Heart right ventricle (tissue), 16 donors: ENCODE data around the gene AMIGO3. TPM values are rescaled to one million over a fixed set of nuclear protein-coding genes. Genes with fewer than 3 reads are reported as not detected.

Experiments
- ATAC-seq, 8 donors: fragments of 200-7000 bp; cut with Tn5 transposase; one replicate each; pipeline ENCODE4 v1.9.1; 2020; ENCODE audit warnings: mild to moderate bottlenecking in 8 of 8, moderate library complexity in 8 of 8, moderate number of reproducible peaks in 1 of 8
- DNase-seq, 2 donors: peaks; one replicate each; pipeline ENCODE4 v3.0.0-alpha.2; 2020
- H3K27ac ChIP-seq, 10 donors: fragments of 200-600 bp; sonication (generic) in 2 of 10; one replicate each; pipeline versions ENCODE4 v1.5.0 to v1.8.0; 2020 to 2022; ENCODE audit warnings: mild to moderate bottlenecking in 3 of 10
- H3K27me3 ChIP-seq, 7 donors: fragments of 200-600 bp; one replicate each; pipeline ENCODE4 v1.8.0; 2021 to 2022; ENCODE audit warnings: mild to moderate bottlenecking in 2 of 7
- H3K36me3 ChIP-seq, 9 donors: fragments of 200-600 bp; sonication (generic) in 1 of 9; one replicate each; pipeline versions ENCODE4 v1.5.0 to v1.8.0; 2020 to 2022; ENCODE audit warnings: mild to moderate bottlenecking in 2 of 9
- H3K4me1 ChIP-seq, 9 donors: fragments of 200-600 bp; sonication (generic) in 1 of 9; one replicate each; pipeline versions ENCODE4 v1.5.0 to v1.8.0; 2020 to 2022; ENCODE audit warnings: mild to moderate bottlenecking in 4 of 9
- H3K4me3 ChIP-seq, 10 donors: fragments of 200-600 bp; sonication (generic) in 2 of 10; one replicate each; pipeline versions ENCODE4 v1.5.0 to v1.8.0; 2020 to 2022; ENCODE audit warnings: mild to moderate bottlenecking in 7 of 10, moderate library complexity in 2 of 10
- H3K9me3 ChIP-seq, 11 donors: fragments of 200-600 bp in 10 of 11; sonication (generic) in 2 of 11; one replicate each; pipeline versions ENCODE4 v1.5.0 to v1.8.0; 2013 to 2022; ENCODE audit warnings: mild to moderate bottlenecking in 2 of 11, control low read depth in 1 of 11, moderate library complexity in 1 of 11
- WGBS, 2 donors: extraction: QIAGEN DNeasy Blood & Tissue Kit; methylation state at CpG; one replicate each; pipeline ENCODE4 v1.1.7; 2013; ENCODE audit warnings: inconsistent platforms in 1 of 2; 5-methylcytosine and 5-hydroxymethylcytosine counted together
- intact Hi-C, 10 donors: fragments of 100-400 bp; cut with DNase I; formaldehyde crosslinking; loops; one replicate each; pipeline versions ENCODE4 v1.11.1 to v1.14.2; 2022
- polyA plus RNA-seq, 2 donors: library from polyadenylated mRNA; stranded (reverse); fragments of 200-250 nt; gene quantifications; one replicate each; pipeline ENCODE4 v1.2.3, GENCODE V29; 2013
- total RNA-seq, 10 donors: library from RNA; stranded (reverse); fragmentation: NEBNext Ultra II Directional in 3 of 10; extraction: Animal tissue kit (Norgen Biotek cat#: 25700) in 3 of 10; gene quantifications; one replicate each; pipeline versions ENCODE4 v1.2.1 to v1.2.4, GENCODE V29; 2021 to 2023
- TF ChIP-seq, protein P1 (sequence below), 9 donors: fragments of 200-600 bp; sonication (generic) in 2 of 9; IDR thresholded peaks; one replicate each; pipeline versions ENCODE4 v1.5.0 to v1.8.0; 2021 to 2022; ENCODE audit warnings: antibody characterized with exemption in 9 of 9, mild to moderate bottlenecking in 5 of 9, moderate library complexity in 1 of 9
- donor health status: Arrhythmogenic right ventricular cardiomyopathy.
- donor health status: ischemic (EF 13 %, LVEDD 7.1; RV severe dilation, severe dysfunction).
- donor health status: healthy with polysubstance abuse.
- donor health status: DM: no; HTN: yes; CAD: no.
- donor health status: DM: no; HTN: no; CAD: no.
- donor health status: ischemic (EF 25% LVEDD 6.9; RV normal size, moderate dysfunction).
- donor health status: ischemic (EF 25% LVEDD 5.7; RV mildly dilated, moderate dysfunction).
- donor health status: healthy.
- donor health status: DM: yes; HTN: yes; CAD: no.
- donor health status: Ischemic cardiomyopathy.
- donor health status: ischemic (EF 35%, LVEDD 5.7; RV mildly dilated, moderate dysfunction).
- donor health status: nonischemic (EF 11% LVEDD 7.7; RV severe dilation, severe dysfunction).
- donor health status: DM: yes; HTN: yes; CAD: no.
- donor health status: PGD.
- donor health status: ischemic (EF 29% LVEDD 5.4; RV normal size, mild dysfunction).
- donor health status: nonischemic (EF 23%, LVEDD 6.1; RV moderate dilation, normal function).

Gene AMIGO3
- total and polyA plus RNA-seq, 12 donors = 0.09 to 2.1 (median 0.97) TPM; not detected in 8

- WGBS, 2 donors = 54 to 58% methylated on average over 5 of the region's 5 CpGs
- TF ChIP-seq, protein P1, sequence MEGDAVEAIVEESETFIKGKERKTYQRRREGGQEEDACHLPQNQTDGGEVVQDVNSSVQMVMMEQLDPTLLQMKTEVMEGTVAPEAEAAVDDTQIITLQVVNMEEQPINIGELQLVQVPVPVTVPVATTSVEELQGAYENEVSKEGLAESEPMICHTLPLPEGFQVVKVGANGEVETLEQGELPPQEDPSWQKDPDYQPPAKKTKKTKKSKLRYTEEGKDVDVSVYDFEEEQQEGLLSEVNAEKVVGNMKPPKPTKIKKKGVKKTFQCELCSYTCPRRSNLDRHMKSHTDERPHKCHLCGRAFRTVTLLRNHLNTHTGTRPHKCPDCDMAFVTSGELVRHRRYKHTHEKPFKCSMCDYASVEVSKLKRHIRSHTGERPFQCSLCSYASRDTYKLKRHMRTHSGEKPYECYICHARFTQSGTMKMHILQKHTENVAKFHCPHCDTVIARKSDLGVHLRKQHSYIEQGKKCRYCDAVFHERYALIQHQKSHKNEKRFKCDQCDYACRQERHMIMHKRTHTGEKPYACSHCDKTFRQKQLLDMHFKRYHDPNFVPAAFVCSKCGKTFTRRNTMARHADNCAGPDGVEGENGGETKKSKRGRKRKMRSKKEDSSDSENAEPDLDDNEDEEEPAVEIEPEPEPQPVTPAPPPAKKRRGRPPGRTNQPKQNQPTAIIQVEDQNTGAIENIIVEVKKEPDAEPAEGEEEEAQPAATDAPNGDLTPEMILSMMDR (IDR thresholded peaks at IDR 0.05) = no peak
- intact Hi-C loops = loop anchor here in 2 of 10 donors (5.0 kb wide), 2 partner anchors 126 to 131 kb away; no protein-coding TSS in a partner anchor
- DNase-seq (no peak), ATAC-seq (no peak)
- no peaks in the 10 kb centered on the region for H3K36me3 ChIP-seq
- no peak overlapping the region for H3K27ac ChIP-seq
- H3K4me1 ChIP-seq = peaks cover 2 to 14% (median 4%) of the 10 kb centered on the region in 9 donors
- H3K9me3 ChIP-seq = no peaks in the 10 kb centered on the region
- H3K27me3 ChIP-seq = no peaks in the 10 kb centered on the region
- H3K4me3 ChIP-seq = no peak overlapping the region
Observed at GRCh38 chr3:49668414-49668797, 51.1 kb downstream of the AMIGO3 start.

DNA sequence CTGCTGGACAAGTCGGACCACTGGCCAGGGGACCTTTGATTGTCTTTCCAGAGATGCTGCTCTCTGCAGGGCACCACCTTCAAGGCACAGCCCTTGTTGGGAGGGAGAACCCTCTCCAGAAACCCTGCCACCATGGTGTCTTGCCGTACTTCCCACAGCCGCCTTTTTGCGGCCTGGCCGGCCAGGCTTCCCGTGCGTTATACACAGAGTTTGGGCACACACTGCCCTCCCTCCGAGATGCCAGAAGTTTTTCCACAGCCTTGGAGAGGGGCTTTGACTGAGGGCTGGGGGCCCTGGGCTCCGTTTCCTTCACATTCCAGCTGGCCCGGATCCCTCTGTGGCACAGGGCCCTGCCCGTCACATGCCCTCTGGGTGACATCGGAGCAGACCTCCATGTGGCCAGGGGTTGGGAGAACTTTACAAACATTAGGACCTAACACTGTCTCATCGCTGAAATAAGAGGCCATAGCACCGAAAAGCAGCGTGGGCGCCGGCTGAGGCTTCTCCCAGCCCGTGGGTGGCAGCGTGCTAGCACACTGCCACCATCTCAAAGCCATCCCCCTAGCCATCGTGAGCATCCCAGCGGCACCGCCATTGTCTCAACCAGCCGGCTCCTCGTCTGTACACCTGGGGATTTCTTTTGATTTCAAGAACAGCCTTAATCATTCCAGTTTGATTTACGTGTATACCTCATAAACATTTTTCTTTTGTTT lies 51.6 kb downstream of the AMIGO3 start:
- 85 to 86% methylated on average over 25 of the region's 25 CpGs for WGBS, 2 donors
- H3K36me3 ChIP-seq = no peaks in the 10 kb centered on the region
- H3K4me1 ChIP-seq = peaks cover 0 to 9% (median 0%) of the 10 kb centered on the region in 9 donors
- no peak overlapping the region for H3K4me3 ChIP-seq
- DNase-seq (no peak), ATAC-seq (no peak)
- TF ChIP-seq, protein P1 (IDR thresholded peaks at IDR 0.05) = no peak
- H3K27ac ChIP-seq = no peak overlapping the region
- intact Hi-C loops = loop anchor here in 2 of 10 donors (5.0 kb wide), 2 partner anchors 126 to 131 kb away; no protein-coding TSS in a partner anchor
- H3K27me3 ChIP-seq = no peaks in the 10 kb centered on the region
- no peaks in the 10 kb centered on the region for H3K9me3 ChIP-seq

Other genes starting within 250 kb of the AMIGO3 start
- 100 to 1,000 TPM; 118 to 173 (median 139) TPM for gene DAG1, start 249.4 kb downstream of the AMIGO3 start, total RNA-seq
- 10 to 100 TPM; 37.7 to 50.9 TPM for gene DAG1, start 249.4 kb downstream of the AMIGO3 start, polyA plus RNA-seq
- gene BSN, start 165.2 kb downstream of the AMIGO3 start, total RNA-seq = 1 to 10 TPM in 4 of 10 donors, under 1 TPM in 6; 0.17 to 1.4 (median 0.68) TPM
- gene BSN, start 165.2 kb downstream of the AMIGO3 start, polyA plus RNA-seq = under 1 TPM; 0.06 to 0.37 TPM
- 100 to 1,000 TPM; 101 to 140 (median 110) TPM for gene APEH, start 45.3 kb downstream of the AMIGO3 start, total RNA-seq
- 10 to 100 TPM; 18.2 to 65.7 TPM for gene APEH, start 45.3 kb downstream of the AMIGO3 start, polyA plus RNA-seq
- 1 to 10 TPM; 2.3 to 5.1 (median 3.8) TPM for gene MST1, start 30.2 kb downstream of the AMIGO3 start, total RNA-seq
- 10 to 100 TPM in 1 of 2 donors, 1 to 10 TPM in 1; 3.3 to 16.0 TPM for gene MST1, start 30.2 kb downstream of the AMIGO3 start, polyA plus RNA-seq
- 10 to 100 TPM; 41.5 to 61.8 (median 51.4) TPM for gene RNF123, start 30.1 kb downstream of the AMIGO3 start, total RNA-seq
- 10 to 100 TPM; 23.6 to 30.8 TPM for gene RNF123, start 30.1 kb downstream of the AMIGO3 start, polyA plus RNA-seq
- gene GMPPB, start 4.3 kb upstream of the AMIGO3 start, total RNA-seq = 10 to 100 TPM in 8 of 10 donors, 1 to 10 TPM in 2; 9.6 to 30.4 (median 12.9) TPM
- gene GMPPB, start 4.3 kb upstream of the AMIGO3 start, polyA plus RNA-seq = 10 to 100 TPM in 1 of 2 donors, 1 to 10 TPM in 1; 8.7 to 48.8 TPM
- gene IP6K1, start 66.9 kb upstream of the AMIGO3 start, total RNA-seq = 10 to 100 TPM; 13.7 to 24.4 (median 16.6) TPM
- gene IP6K1, start 66.9 kb upstream of the AMIGO3 start, polyA plus RNA-seq = 10 to 100 TPM in 1 of 2 donors, 1 to 10 TPM in 1; 9.0 to 12.3 TPM
- gene CDHR4, start 80.2 kb upstream of the AMIGO3 start, total RNA-seq = not detected
- under 1 TPM; 0.01 to 0.80 TPM for gene CDHR4, start 80.2 kb upstream of the AMIGO3 start, polyA plus RNA-seq
- gene INKA1, start 83.6 kb upstream of the AMIGO3 start, total RNA-seq = 1 to 10 TPM; 1.8 to 5.7 (median 2.5) TPM
- gene INKA1, start 83.6 kb upstream of the AMIGO3 start, polyA plus RNA-seq = 1 to 10 TPM; 4.2 to 8.6 TPM
- gene UBA7, start 94.3 kb upstream of the AMIGO3 start, total RNA-seq = 10 to 100 TPM; 13.1 to 47.0 (median 22.0) TPM
- 10 to 100 TPM; 12.0 to 57.6 TPM for gene UBA7, start 94.3 kb upstream of the AMIGO3 start, polyA plus RNA-seq
- gene TRAIP, start 136.9 kb upstream of the AMIGO3 start, total RNA-seq = 1 to 10 TPM in 7 of 10 donors, under 1 TPM in 3; 0.20 to 2.4 (median 1.4) TPM
- gene TRAIP, start 136.9 kb upstream of the AMIGO3 start, polyA plus RNA-seq = 1 to 10 TPM in 1 of 2 donors, under 1 TPM in 1; 0.96 to 1.6 TPM
- not detected for gene CAMKV, start 150.2 kb upstream of the AMIGO3 start, total RNA-seq
- gene CAMKV, start 150.2 kb upstream of the AMIGO3 start, polyA plus RNA-seq = not detected
- 1 to 10 TPM in 8 of 10 donors, under 1 TPM in 2; 0.53 to 4.4 (median 1.6) TPM for gene MST1R, start 184.2 kb upstream of the AMIGO3 start, total RNA-seq
- 1 to 10 TPM; 1.7 to 7.1 TPM for gene MST1R, start 184.2 kb upstream of the AMIGO3 start, polyA plus RNA-seq
- gene MON1A, start 210.1 kb upstream of the AMIGO3 start, total RNA-seq = 1 to 10 TPM; 5.3 to 8.2 (median 6.7) TPM
- gene MON1A, start 210.1 kb upstream of the AMIGO3 start, polyA plus RNA-seq = 10 to 100 TPM in 1 of 2 donors, 1 to 10 TPM in 1; 6.5 to 10.6 TPM
- 10 to 100 TPM; 29.8 to 57.6 (median 37.6) TPM for gene RBM6, start 220.5 kb upstream of the AMIGO3 start, total RNA-seq
- gene RBM6, start 220.5 kb upstream of the AMIGO3 start, polyA plus RNA-seq = 100 to 1,000 TPM in 1 of 2 donors, 10 to 100 TPM in 1; 26.0 to 208 TPM